ENCODE measurements around the gene PHF2.

Gene PHF2

GRCh38 chr9:93597142-93597706, 20.8 kb downstream of the PHF2 start:
- Mint-ChIP-seq H3K9me3 (no peaks in the 10 kb centered on the region), H3K4me3 (no peak overlapping the region), H3K4me1 (peaks cover 58 to 64% of the 10 kb centered on the region in 2 donors), H3K36me3 (no peaks in the 10 kb centered on the region), H3K27me3 (no peaks in the 10 kb centered on the region), H3K27ac (no peak overlapping the region)
- DNase-seq, result no peak
- no peak for ATAC-seq (replicated peaks)

DNA sequence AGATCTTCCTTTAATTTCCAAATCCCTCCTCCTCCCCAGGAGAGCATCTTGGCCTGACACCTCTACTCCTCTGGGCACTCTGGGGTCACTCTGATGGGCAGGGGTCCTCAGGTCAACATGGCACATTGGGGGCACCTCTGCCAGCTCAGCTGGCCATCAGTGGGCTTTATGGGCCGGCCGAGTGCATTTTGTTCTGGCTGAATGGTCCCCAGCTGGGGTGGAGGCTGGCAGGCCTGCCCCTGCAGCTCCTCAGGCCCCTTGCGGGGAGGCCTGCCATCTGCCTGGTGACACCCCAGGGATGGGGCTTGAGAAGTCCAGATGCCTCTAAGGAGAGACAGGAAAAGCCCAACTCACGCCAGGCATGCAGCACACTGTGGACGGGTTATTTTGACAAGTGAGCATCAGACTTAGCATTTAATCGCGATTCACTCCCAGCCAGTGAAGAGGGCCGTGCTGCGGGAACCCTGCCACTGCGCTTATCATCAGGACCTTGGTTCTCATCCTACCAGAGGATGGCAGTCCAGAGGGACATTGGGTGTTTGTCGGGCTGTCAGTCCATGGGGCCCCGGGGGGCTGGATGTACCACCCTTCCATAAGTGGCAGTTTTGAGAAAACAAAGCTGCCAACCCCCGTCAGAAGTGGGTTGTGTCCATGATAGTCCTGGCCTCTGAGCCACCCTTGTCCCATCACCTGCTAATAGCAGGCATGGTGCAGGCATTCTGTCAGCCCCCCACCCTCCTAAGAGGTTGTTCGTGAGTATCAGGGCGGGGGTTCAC, 21.7 kb downstream of the PHF2 start:
- no peaks in the 10 kb centered on the region for H3K9me3 Mint-ChIP-seq
- ATAC-seq (replicated peaks), result no peak
- H3K36me3 Mint-ChIP-seq, result no peaks in the 10 kb centered on the region
- H3K4me3 Mint-ChIP-seq, result no peak overlapping the region
- no peak for DNase-seq
- no peak overlapping the region for H3K27ac Mint-ChIP-seq
- H3K4me1 Mint-ChIP-seq, result peaks cover 58 to 64% of the 10 kb centered on the region in 2 donors
- no peaks in the 10 kb centered on the region for H3K27me3 Mint-ChIP-seq

DNA sequence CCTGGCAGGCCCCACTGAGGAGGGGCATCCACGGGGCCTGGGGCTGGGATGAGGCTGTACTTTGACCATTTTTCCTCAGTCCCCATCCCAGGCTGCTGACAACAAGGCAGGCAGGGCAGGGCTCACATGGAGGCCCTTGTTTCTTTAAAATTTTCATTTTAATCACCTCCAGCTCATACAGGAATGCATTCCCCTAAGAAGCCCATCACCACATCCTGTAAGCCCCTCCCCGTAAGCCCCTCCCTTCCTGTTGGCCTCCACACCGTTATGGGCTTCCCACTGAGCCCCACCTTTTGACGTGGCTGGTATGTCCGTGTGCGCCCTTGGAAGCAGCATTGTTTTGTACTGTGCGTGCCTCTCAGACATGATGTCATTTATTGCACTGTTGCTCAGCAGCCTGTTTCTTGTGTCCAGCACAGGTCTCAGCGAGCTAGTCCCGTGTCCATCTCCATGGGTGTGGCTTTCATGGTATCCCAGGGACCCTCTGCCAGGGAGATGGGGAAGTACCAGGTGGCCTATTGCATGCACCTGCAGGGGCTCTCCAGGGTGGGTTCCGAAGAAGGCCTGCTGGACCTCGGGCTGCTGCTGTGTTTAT, 22.4 kb downstream of the PHF2 start:
- DNase-seq, result no peak
- H3K9me3 Mint-ChIP-seq, result no peaks in the 10 kb centered on the region
- no peak for ATAC-seq (replicated peaks)
- peak overlapping the region; percentile 9 for H3K27ac Mint-ChIP-seq
- peaks cover 58 to 64% of the 10 kb centered on the region in 2 donors for H3K4me1 Mint-ChIP-seq
- H3K4me3 Mint-ChIP-seq, result no peak overlapping the region
- no peaks in the 10 kb centered on the region for H3K27me3 Mint-ChIP-seq
- no peaks in the 10 kb centered on the region for H3K36me3 Mint-ChIP-seq

GRCh38 chr9:93599571-93600403, 23.4 kb downstream of the PHF2 start:
- ATAC-seq (replicated peaks) (peak in 1 of 2 donors; percentile 21), DNase-seq (no peak)
- peaks cover 0 to 2% of the 10 kb centered on the region in 2 donors for H3K36me3 Mint-ChIP-seq
- H3K27me3 Mint-ChIP-seq, result no peaks in the 10 kb centered on the region
- H3K4me1 Mint-ChIP-seq, result peaks cover 53 to 64% of the 10 kb centered on the region in 2 donors
- H3K9me3 Mint-ChIP-seq, result no peaks in the 10 kb centered on the region
- peak overlapping the region; percentile 3 for H3K27ac Mint-ChIP-seq
- H3K4me3 Mint-ChIP-seq, result no peak overlapping the region

- H3K9me3 Mint-ChIP-seq, result peaks cover 0 to 2% of the 10 kb centered on the region in 2 donors
- peaks cover 0 to 3% of the 10 kb centered on the region in 2 donors for H3K36me3 Mint-ChIP-seq
- no peaks in the 10 kb centered on the region for H3K27me3 Mint-ChIP-seq
- no peak overlapping the region for H3K4me3 Mint-ChIP-seq
- DNase-seq, result no peak
- H3K27ac Mint-ChIP-seq, result no peak overlapping the region
- peaks cover 53 to 64% of the 10 kb centered on the region in 2 donors for H3K4me1 Mint-ChIP-seq
- peak; percentile 54 to 68 for ATAC-seq (replicated peaks)
These were observed 24.1 kb downstream of the PHF2 start for GRCh38 chr9:93600504-93600903.

- H3K27ac Mint-ChIP-seq, result no peak overlapping the region
- no peaks in the 10 kb centered on the region for H3K27me3 Mint-ChIP-seq
- H3K4me3 Mint-ChIP-seq, result no peak overlapping the region
These were observed 24.7 kb downstream of the PHF2 start for GRCh38 chr9:93601063-93601462.

GRCh38 chr9:93601666-93602065, 25.3 kb downstream of the PHF2 start:
- Mint-ChIP-seq H3K9me3 (peaks cover 6% of the 10 kb centered on the region in 2 donors), H3K4me3 (no peak overlapping the region), H3K27me3 (no peaks in the 10 kb centered on the region), H3K27ac (peak overlapping the region; percentile 27), H3K4me1 (peaks cover 47 to 57% of the 10 kb centered on the region in 2 donors), H3K36me3 (peaks cover 7 to 14% of the 10 kb centered on the region in 2 donors)
- ATAC-seq (replicated peaks) (no peak), DNase-seq (no peak)

More at GRCh38 chr9:93601063-93601462, 24.7 kb downstream of the PHF2 start:
- no peak for ATAC-seq (replicated peaks)
- peaks cover 50 to 60% of the 10 kb centered on the region in 2 donors for H3K4me1 Mint-ChIP-seq
- H3K9me3 Mint-ChIP-seq, result peaks cover under 1 to 2% of the 10 kb centered on the region in 2 donors
- H3K36me3 Mint-ChIP-seq, result peaks cover 1 to 8% of the 10 kb centered on the region in 2 donors
- DNase-seq, result no peak

- Mint-ChIP-seq H3K27ac (no peak overlapping the region), H3K9me3 (peaks cover 8 to 14% of the 10 kb centered on the region in 2 donors), H3K36me3 (peaks cover 17 to 22% of the 10 kb centered on the region in 2 donors), H3K4me1 (peaks cover 40 to 46% of the 10 kb centered on the region in 2 donors), H3K27me3 (no peaks in the 10 kb centered on the region), H3K4me3 (no peak overlapping the region)
- ATAC-seq (replicated peaks) (no peak), DNase-seq (no peak)
These were observed 26.6 kb downstream of the PHF2 start for GRCh38 chr9:93603011-93603410.

DNA sequence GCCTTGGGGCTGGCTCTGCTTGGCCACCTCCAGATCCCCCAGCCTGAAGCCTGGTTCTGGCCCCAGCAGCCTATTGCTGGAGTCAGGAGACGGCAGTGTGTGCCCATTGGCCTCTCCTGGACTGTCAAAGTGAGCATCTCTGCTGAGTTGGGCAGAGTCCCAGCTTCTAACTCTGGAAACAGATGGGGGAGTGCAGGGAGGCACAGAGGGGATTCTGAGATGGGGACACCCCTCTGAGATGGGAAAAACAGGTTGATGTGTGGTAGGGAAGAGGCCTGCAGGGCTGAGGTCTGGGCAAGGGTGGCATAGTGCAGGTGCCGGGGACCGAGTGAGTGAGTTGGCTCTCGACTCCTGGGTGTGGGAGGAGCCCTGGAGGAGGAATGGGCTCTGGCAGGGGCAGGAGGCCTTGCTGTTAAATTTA, 27.5 kb downstream of the PHF2 start:
- Mint-ChIP-seq H3K9me3 (peaks cover 10 to 17% of the 10 kb centered on the region in 2 donors), H3K4me1 (peaks cover 32 to 37% of the 10 kb centered on the region in 2 donors), H3K27me3 (no peaks in the 10 kb centered on the region), H3K36me3 (peaks cover 21 to 24% of the 10 kb centered on the region in 2 donors), H3K27ac (no peak overlapping the region), H3K4me3 (no peak overlapping the region)
- ATAC-seq (replicated peaks) (no peak), DNase-seq (no peak)

GRCh38 chr9:93606187-93606586, 29.8 kb downstream of the PHF2 start:
- Mint-ChIP-seq H3K4me1 (peaks cover 15 to 19% of the 10 kb centered on the region in 2 donors), H3K36me3 (peaks cover 36 to 37% of the 10 kb centered on the region in 2 donors), H3K27me3 (no peaks in the 10 kb centered on the region)

GRCh38 chr9:93610206-93610605, 33.8 kb downstream of the PHF2 start:
- H3K36me3 Mint-ChIP-seq, result peaks cover 39% of the 10 kb centered on the region in 2 donors
- DNase-seq (no peak), ATAC-seq (replicated peaks) (no peak)
- H3K27me3 Mint-ChIP-seq, result no peaks in the 10 kb centered on the region
- no peak overlapping the region for H3K27ac Mint-ChIP-seq
- no peak overlapping the region for H3K4me3 Mint-ChIP-seq
- H3K9me3 Mint-ChIP-seq, result peaks cover 20 to 29% of the 10 kb centered on the region in 2 donors
- peaks cover 15 to 17% of the 10 kb centered on the region in 2 donors for H3K4me1 Mint-ChIP-seq

More at GRCh38 chr9:93606187-93606586, 29.8 kb downstream of the PHF2 start:
- Mint-ChIP-seq H3K4me3 (no peak overlapping the region), H3K27ac (no peak overlapping the region), H3K9me3 (peaks cover 20 to 29% of the 10 kb centered on the region in 2 donors)
- ATAC-seq (replicated peaks) (no peak), DNase-seq (no peak)

DNA sequence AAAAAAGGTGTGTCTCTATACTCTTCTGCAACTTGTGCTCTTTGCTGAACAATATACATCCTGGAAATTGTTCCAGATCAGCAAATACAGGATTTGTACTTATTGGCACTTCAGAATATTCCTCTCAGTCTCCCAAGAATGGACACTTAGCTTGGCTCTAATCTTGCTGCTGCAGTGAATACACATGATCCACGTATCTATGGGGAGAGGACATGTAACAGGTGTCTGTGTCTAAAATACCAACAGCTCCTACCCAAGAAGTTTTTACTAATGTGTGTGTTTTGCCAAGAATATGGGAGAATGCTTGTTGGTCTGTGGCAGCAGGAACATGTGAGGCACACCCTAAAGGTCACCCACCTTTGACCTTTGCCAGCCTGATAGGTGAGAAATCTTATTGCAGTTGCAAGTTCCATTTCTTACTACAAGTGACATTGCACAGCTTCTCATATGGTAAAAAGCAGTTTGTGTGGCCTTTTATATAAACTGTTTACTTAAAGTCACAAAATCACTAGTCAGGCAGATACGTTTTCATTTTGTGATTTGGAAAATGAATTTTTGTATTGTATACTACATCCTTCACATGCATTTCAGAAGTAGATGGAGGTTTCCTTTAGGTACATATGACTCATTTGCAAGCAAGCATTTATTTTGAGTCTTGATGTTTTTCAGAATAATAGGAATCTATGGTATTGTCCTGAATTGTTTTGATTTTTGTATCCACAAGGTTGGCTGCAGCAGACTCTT, 35.8 kb downstream of the PHF2 start:
- Mint-ChIP-seq H3K36me3 (peaks cover 21 to 28% of the 10 kb centered on the region in 2 donors), H3K9me3 (peaks cover 14 to 19% of the 10 kb centered on the region in 2 donors), H3K27me3 (no peaks in the 10 kb centered on the region), H3K27ac (peak overlapping the region; percentile 39), H3K4me1 (peaks cover 15 to 19% of the 10 kb centered on the region in 2 donors), H3K4me3 (peak overlapping the region; percentile 12 to 19)
- DNase-seq (no peak), ATAC-seq (replicated peaks) (peak; percentile 5 to 16)

- Mint-ChIP-seq H3K27ac (peak overlapping the region; percentile 39), H3K36me3 (peaks cover 19 to 24% of the 10 kb centered on the region in 2 donors), H3K27me3 (no peaks in the 10 kb centered on the region), H3K9me3 (peaks cover 12 to 16% of the 10 kb centered on the region in 2 donors), H3K4me1 (peaks cover 15 to 17% of the 10 kb centered on the region in 2 donors), H3K4me3 (peak overlapping the region; percentile 12 to 19)
- ATAC-seq (replicated peaks) (peak; percentile 96 to 98), DNase-seq (peak; percentile 50)
These were observed 36.4 kb downstream of the PHF2 start for GRCh38 chr9:93612796-93613154.

Measured in stimulated activated naive B cell treated with anti-CD40 and anti-IgM and Interleukin-4, amounts not matched to agents 10 μg/mL and 1 μg/mL and 100 μg/mL, for 72 hours (primary cell).